Erythroblast (primary cell): ENCODE measurements around the gene MLLT1.

Source experiments
- GATA1 ChIP-seq: IDR thresholded peaks from 2 replicates; pipeline ENCODE4 v1.6.1; 2011; ENCODE audit warnings: low read depth, mild to moderate bottlenecking, control low read depth, low read length, moderate library complexity
- POLR2A ChIP-seq: IDR thresholded peaks from 2 replicates; pipeline ENCODE4 v1.6.1; 2011; ENCODE audit warnings: mild to moderate bottlenecking, low read length

DNA sequence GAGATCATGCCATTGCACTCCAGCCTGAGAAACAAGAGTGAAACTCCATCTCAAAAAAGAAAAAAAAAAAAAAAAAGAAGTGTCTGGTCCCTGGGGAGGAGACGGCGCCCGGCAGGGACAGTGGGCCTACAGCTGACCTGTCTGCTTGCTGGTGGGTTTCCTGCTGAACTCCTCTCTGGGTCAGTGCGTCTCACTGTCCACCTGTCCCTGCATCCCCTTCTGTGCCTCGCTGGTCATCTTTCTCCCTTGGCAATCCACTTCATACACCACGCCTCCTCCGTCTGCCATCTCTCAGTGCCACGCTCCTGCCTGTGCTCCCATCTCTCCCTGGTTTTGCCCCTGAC lies 80.9 kb downstream of the MLLT1 start:
- TF ChIP-seq POLR2A (no peak), GATA1 (no peak)
